ENCODE data around the gene CHDH. TPM values are rescaled to one million over a fixed set of nuclear protein-coding genes. Genes with fewer than 3 reads are reported as not detected.

The CHDH gene
- total RNA-seq, 4 donors from 2014 or later, result 2.8 to 15.9 (median 9.7) TPM

GRCh38 chr3:53824795-53825194 is 21.4 kb downstream of the CHDH start:
- WGBS, 2 donors, result 77 to 80% methylated on average over 4 of the region's 4 CpGs
- peaks cover 0 to 6% (median 0%) of the 10 kb centered on the region in 3 donors for H3K36me3 ChIP-seq
- no peaks in the 10 kb centered on the region for H3K27me3 ChIP-seq
- no peak overlapping the region for H3K27ac ChIP-seq
- no peak for DNase-seq (ENCODE audit: low spot score in 2 of 2)
- no peaks in the 10 kb centered on the region for H3K9me3 ChIP-seq
- H3K4me3 ChIP-seq, result no peak overlapping the region
- H3K4me1 ChIP-seq, result no peaks in the 10 kb centered on the region
- TF ChIP-seq CTCF (IDR thresholded peaks at IDR 0.05) (no peak), EP300 (IDR thresholded peaks at IDR 0.05) (no peak)

GRCh38 chr3:53823956-53824657 is 22.1 kb downstream of the CHDH start:
- no peak for DNase-seq (ENCODE audit: low spot score in 2 of 2)
- TF ChIP-seq POLR2A (IDR thresholded peaks at IDR 0.05), result no peak
- no peak for TF ChIP-seq CTCF (IDR thresholded peaks at IDR 0.05)
- no peak for TF ChIP-seq EP300 (IDR thresholded peaks at IDR 0.05)
- peaks cover 0 to 13% (median 0%) of the 10 kb centered on the region in 3 donors for H3K36me3 ChIP-seq
- H3K27me3 ChIP-seq, result no peaks in the 10 kb centered on the region
- 54 to 59% methylated on average over 9 to 10 of the region's 10 CpGs for WGBS, 2 donors
- H3K9me3 ChIP-seq, result no peaks in the 10 kb centered on the region
- H3K27ac ChIP-seq, result no peak overlapping the region
- no peaks in the 10 kb centered on the region for H3K4me1 ChIP-seq
- H3K4me3 ChIP-seq, result no peak overlapping the region

- DNase-seq (ENCODE audit: low spot score in 2 of 2), result no peak
- H3K4me1 ChIP-seq, result no peaks in the 10 kb centered on the region
- H3K4me3 ChIP-seq, result no peak overlapping the region
- H3K27ac ChIP-seq, result no peak overlapping the region
- H3K9me3 ChIP-seq, result no peaks in the 10 kb centered on the region
- TF ChIP-seq EP300 (IDR thresholded peaks at IDR 0.05) (no peak), POLR2A (IDR thresholded peaks at IDR 0.05) (no peak), CTCF (IDR thresholded peaks at IDR 0.05) (no peak)
- H3K27me3 ChIP-seq, result no peaks in the 10 kb centered on the region
- 97% methylated on average over 35 to 53 of the region's 67 CpGs for WGBS, 2 donors
- H3K36me3 ChIP-seq, result peaks cover 0 to 21% (median 0%) of the 10 kb centered on the region in 3 donors
Measured at GRCh38 chr3:53823026-53823955, 22.9 kb downstream of the CHDH start.

- H3K27me3 ChIP-seq, result no peaks in the 10 kb centered on the region
- H3K36me3 ChIP-seq, result peaks cover 0 to 31% (median 0%) of the 10 kb centered on the region in 3 donors
- TF ChIP-seq POLR2A (IDR thresholded peaks at IDR 0.05) (no peak), EP300 (IDR thresholded peaks at IDR 0.05) (no peak), CTCF (IDR thresholded peaks at IDR 0.05) (no peak)
- DNase-seq (ENCODE audit: low spot score in 2 of 2), result no peak
- H3K4me1 ChIP-seq, result no peaks in the 10 kb centered on the region
- no peak overlapping the region for H3K27ac ChIP-seq
- H3K4me3 ChIP-seq, result no peak overlapping the region
- H3K9me3 ChIP-seq, result no peaks in the 10 kb centered on the region
- 74 to 84% methylated on average over 6 to 14 of the region's 14 CpGs for WGBS, 2 donors
Measured at GRCh38 chr3:53822331-53822741, 23.9 kb downstream of the CHDH start.

- Histone ChIP-seq H3K36me3 (peaks cover 0 to 33% (median 0%) of the 10 kb centered on the region in 3 donors), H3K9me3 (no peaks in the 10 kb centered on the region), H3K4me3 (no peak overlapping the region), H3K27ac (no peak overlapping the region), H3K4me1 (no peaks in the 10 kb centered on the region), H3K27me3 (no peaks in the 10 kb centered on the region)
- DNase-seq (ENCODE audit: low spot score in 2 of 2), result no peak
- TF ChIP-seq EP300 (IDR thresholded peaks at IDR 0.05) (no peak), CTCF (IDR thresholded peaks at IDR 0.05) (no peak), POLR2A (IDR thresholded peaks at IDR 0.05) (no peak)
- 44 to 70% methylated on average over 4 to 5 of the region's 5 CpGs for WGBS, 2 donors
Measured at GRCh38 chr3:53821631-53822121, 24.5 kb downstream of the CHDH start.
